ENCODE measurements around the gene IFNG-AS1.

The IFNG-AS1 gene

GRCh38 chr12:68037616-68038255 is 48.5 kb downstream of the IFNG-AS1 start:
- DNase-seq (ENCODE audit: low spot score) = no peak

- DNase-seq (ENCODE audit: low spot score) = no peak
Measured at GRCh38 chr12:68038650-68039049, 49.4 kb downstream of the IFNG-AS1 start.

- peak; percentile 54 for DNase-seq (ENCODE audit: low spot score)
Measured at GRCh38 chr12:68040450-68041075, 51.3 kb downstream of the IFNG-AS1 start.

GRCh38 chr12:68042212-68042699 is 53.0 kb downstream of the IFNG-AS1 start:
- DNase-seq (ENCODE audit: low spot score) = no peak

GRCh38 chr12:68043435-68043834 is 54.2 kb downstream of the IFNG-AS1 start:
- DNase-seq (ENCODE audit: low spot score) = no peak

- no peak for DNase-seq (ENCODE audit: low spot score)
Measured at GRCh38 chr12:68048648-68049297, 59.5 kb downstream of the IFNG-AS1 start.

GRCh38 chr12:68056300-68056699 is 67.1 kb downstream of the IFNG-AS1 start:
- no peak for DNase-seq (ENCODE audit: low spot score)

- no peak for DNase-seq (ENCODE audit: low spot score)
Measured at GRCh38 chr12:68063900-68064590, 74.8 kb downstream of the IFNG-AS1 start.

GRCh38 chr12:68065163-68065562 is 75.9 kb downstream of the IFNG-AS1 start:
- DNase-seq (ENCODE audit: low spot score) = no peak

- no peak for DNase-seq (ENCODE audit: low spot score)
Measured at GRCh38 chr12:68065687-68066086, 76.4 kb downstream of the IFNG-AS1 start.

- no peak for DNase-seq (ENCODE audit: low spot score)
Measured at GRCh38 chr12:68067762-68068376, 78.6 kb downstream of the IFNG-AS1 start.

GRCh38 chr12:68069275-68069674 is 80.0 kb downstream of the IFNG-AS1 start:
- no peak for DNase-seq (ENCODE audit: low spot score)

All from hepatic stellate cell (primary cell).